Dedifferentiated amniotic fluid mesenchymal stem cell (primary cell): Measurements from ENCODE around the gene PAFAH2.
"Not testable (repeated sequence)": the region's sequence is repeated elsewhere in the genome, so short reads cannot be mapped to it uniquely, and the experiment has no call there.

Experiments used
- DNase-seq: peaks from one replicate; pipeline ENCODE4 v3.0.0-alpha.2; 2016; ENCODE audit errors: extremely low spot score

Gene PAFAH2

DNA sequence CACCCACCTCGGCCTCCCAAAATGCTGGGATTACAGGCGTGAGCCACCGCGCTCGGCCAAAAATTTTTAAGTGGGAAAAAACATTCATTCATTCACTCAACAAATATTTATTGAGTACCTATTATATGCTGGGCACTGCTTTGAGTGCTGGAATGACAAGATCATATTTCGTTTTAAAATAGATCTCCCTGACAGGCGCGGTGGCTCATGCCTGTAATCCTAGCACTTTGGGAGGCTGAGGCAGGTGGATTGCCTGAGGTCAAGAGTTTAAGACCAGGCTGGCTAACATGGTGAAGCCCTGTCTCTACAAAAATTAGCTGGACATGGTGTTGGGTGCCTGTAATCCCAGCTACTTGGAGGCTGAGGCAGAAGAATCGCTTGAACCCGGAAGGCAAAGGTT, 11.1 kb downstream of the PAFAH2 start:
- not testable (repeated sequence) for DNase-seq

DNA sequence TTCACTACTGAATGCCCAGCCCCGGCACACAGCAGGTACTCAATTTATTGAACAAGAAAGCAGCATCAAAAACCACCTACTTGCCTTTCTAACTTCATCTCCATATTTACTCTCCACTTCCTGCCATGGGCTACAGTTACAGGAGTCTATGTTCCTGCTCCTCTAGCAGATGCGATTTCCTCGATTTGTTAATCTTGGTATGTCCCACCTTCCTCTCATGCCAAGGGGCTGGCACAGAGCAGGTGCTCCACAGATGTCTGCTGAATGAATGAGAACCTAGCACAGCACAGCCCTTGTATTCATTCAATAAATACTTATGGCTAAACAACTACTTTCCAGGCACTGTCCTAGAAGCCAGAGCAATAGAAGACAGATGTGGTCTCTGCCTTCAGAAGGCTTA, 12.2 kb downstream of the PAFAH2 start:
- DNase-seq: no peak

DNA sequence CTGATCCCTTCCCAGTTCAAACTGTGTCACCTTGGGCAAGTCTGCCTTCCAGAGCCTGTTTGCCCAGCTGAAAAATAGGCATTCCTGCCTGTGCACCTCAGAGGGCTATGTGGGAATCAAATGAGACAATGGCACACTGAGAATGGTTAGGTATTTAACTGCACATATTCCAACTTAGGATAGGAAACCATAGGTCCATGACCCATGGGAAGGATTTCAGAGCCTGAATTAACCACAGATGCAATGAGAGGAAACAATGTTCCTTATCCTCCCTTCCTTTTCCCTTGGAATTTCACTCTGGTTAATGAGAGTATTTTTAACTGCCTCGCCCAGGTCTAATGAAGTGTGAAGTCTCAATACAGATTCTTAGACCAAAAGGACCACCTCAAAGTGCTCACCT, 12.7 kb downstream of the PAFAH2 start:
- no peak for DNase-seq

DNA sequence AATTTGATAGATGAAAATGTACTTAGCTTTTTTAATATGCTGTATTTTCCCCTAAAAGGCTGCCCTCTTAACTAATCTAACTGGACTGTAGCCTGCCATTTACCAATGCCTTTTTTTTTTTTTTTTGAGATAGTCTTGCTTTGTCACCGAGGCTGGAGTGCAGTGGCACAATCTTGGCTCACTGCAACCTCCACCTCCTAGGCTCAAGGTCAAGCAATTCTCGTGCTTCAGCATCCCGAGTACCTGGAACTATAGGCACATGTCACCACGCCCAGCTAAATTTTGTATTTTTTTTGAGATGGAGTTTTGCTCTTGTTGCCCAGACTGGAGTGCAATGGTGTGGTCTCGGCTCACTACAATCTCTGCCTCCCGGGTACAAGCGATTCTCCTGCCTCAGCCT, 18.7 kb downstream of the PAFAH2 start:
- no peak for DNase-seq

DNA sequence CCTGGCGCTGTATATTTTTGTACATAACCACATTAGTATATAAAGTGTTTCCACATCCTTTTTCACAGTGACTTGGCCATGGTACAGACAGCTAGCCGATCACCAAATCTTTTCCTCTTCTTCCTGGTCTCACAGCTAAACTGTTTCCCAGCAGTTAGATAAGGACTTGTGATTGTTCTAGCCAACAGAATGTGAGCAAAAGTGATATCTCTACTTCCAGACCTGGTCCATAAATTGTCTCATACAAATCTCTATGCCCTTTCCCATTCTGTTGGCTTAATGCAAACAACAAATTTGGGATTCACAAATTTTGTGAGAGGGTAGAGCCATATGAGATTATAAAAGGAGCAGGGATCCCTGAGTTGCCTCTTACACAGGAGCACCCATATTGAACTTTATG, 19.5 kb downstream of the PAFAH2 start:
- no peak for DNase-seq

DNA sequence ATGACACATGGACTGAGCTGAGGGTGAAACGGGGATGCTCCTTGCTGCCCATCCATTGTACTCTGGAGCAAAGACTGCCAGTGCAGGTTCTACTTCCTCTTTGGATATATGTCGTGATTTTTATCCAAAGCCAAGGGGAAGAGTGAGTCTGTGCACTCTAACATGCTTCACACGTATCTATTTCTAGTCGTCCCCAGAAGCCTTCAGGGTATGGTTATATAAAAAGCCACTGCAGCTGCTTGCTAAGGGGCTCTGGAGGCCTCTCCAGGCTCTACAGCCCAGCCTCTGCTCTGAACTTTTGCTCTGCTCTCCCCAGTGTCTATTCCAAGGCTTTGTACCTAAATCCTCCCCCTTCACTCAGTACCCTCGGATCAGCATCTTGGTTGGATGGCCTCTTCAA, 20.1 kb downstream of the PAFAH2 start:
- DNase-seq: no peak

DNA sequence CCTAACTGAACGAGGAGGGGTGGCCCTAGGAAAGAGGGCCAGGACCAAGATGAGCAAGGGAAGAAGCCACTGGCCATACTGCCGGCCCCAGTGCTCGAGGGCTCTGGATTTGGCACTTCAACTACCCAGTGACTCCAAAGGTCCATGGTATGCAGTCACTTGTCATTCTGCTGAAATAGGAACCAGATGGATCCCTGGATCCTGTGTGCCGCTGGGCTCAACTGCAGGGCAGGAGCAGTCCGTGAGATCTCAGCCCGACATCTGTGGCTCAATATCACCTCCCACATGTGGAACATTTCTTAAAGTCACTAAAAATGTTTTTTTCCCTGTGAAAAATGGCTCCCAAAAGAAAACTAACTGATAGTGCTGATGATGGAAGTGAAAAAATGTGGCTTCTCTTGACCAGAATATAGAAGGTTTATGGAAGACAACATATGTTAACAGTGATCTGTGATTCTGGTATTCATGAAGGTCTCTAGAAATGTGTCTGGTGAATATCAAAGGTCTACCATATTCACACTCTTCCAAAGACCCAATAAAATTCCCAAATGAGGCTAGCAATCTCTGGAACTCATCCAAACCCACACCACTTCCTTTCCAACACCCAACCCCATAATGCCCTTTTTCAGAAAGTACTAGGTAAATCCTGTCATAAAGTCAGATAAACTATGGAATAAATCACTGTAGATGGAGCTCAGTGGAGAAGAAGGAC, 24.1 kb downstream of the PAFAH2 start:
- no peak for DNase-seq

DNA sequence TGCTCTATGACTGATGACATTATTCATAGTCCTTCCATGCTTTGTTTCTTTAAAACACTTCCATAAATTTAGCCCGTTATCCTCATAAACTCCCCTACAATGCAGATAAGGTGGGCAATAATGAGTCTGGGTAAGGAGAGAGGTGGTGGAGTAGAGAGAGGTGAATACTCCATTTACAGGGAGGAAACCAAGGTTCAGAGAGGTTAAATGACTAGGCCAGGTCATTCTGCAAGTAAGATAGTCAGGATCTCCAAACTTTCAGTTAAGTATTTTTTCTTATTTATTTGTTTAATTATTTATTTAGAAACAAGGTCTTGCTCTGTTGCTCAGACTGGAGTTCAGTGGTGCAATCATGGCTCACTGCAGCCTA, 26.1 kb downstream of the PAFAH2 start:
- no peak for DNase-seq

DNA sequence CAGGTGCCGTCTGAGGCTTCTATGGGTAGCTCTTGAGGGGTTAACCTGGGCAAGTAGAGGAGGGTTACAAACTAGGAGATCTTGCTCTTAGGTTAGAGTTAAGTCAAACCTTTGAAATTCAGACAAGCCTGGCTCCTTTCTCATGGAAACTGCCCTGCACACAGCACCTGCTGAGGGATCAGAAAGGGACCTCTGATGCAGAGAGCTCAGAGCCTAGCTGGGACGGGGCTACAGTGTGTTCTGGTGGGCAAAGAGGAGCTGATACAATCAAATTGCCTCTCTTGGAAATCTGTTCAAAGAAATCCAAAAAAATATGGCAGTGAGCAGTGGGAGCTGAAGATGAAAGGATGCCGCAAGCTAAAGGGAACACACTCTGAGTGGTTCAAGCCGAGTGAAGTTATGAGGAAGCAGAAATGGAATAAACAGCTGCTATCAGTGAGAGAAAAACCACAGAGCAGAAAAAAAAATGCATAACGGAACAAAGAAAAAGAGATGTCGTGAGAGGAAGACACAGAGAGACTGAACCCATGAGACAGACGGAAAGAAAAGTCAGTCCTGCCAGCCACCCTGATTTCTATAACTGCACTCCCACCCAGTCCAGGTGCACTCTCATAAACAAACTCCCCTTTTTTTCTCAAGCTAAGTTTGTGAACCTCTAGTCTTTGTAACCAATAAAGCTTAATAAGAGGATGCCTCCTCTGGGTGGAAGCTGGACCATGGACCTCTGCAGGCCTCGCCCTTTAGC, 26.6 kb downstream of the PAFAH2 start:
- no peak for DNase-seq

DNA sequence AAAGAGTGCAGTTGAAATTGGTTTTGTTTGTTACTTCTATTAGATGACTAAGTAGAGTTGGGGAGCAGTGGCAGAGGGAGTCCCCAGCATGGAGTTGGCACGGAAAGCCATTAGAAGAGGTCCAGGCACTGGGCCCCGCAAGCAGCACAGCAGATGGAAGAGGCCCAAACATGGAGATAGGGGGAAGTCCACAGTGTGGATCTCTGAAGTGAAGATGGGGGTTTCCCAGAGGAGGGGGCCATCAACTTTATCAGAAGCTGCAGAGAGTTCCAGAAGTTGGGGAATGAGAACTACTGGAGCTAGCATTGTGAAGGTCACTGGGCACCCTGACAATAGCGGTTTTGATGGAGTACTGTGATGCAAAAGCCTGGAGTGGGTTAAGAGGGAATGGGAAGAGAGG, 30.6 kb downstream of the PAFAH2 start:
- DNase-seq: no peak

DNA sequence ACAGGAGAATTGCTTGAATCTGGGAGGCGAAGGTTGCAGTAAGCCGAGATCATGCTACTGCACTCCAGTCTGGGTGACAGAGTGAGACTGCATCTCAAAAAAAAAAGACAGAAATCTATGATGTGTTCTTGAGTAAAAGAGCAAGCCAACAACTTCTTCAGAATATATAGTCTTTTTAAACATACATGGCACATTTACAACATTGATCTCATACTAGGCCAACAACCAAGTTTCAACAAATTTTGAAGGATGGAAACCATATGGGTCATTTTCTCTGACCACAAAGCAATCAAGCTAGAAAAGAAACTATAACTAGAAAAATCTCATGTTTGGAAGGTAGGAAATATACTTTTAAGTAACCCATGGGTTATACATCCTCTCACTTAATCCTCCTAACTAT, 38.3 kb downstream of the PAFAH2 start:
- DNase-seq: no peak

DNA sequence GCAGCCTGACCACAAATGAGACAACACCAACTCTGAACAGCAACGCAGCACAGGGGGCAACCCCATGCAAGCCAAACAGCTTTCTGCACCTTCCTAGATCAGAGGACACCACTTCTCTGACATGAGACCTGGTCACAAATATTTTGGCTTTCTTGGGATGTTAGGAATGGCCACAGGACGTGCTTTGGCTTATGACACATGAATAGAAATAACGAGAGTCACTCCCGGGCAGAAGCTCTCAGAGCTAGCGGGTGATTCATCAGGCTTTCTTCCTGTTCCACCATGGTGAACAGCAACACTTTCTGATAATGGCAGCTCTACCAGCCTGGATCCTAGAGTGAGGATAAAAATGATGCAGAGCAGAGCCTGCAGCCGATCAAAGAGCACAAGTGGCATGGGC, 39.4 kb downstream of the PAFAH2 start:
- DNase-seq: no peak

DNA sequence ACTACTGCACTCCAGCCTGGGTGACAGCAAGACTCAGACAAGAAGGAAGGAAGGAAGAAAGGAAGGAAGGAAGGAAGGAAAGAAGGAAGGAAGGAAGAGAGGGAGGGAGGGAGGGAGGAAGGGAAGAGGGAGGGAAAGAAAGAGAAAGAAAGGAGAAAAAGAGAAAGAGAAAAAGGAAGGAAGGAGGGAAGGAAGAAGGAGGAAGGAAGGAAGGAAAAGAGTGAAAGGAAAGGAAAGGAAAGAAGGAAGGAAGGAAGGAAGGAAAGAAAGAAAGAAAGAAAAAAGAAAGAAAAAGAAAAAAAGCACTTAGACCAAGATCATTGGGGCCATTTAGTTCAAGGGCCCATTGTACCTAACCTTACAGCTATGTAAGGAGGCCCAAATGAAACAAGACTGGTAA, 42.3 kb downstream of the PAFAH2 start:
- no peak for DNase-seq

DNA sequence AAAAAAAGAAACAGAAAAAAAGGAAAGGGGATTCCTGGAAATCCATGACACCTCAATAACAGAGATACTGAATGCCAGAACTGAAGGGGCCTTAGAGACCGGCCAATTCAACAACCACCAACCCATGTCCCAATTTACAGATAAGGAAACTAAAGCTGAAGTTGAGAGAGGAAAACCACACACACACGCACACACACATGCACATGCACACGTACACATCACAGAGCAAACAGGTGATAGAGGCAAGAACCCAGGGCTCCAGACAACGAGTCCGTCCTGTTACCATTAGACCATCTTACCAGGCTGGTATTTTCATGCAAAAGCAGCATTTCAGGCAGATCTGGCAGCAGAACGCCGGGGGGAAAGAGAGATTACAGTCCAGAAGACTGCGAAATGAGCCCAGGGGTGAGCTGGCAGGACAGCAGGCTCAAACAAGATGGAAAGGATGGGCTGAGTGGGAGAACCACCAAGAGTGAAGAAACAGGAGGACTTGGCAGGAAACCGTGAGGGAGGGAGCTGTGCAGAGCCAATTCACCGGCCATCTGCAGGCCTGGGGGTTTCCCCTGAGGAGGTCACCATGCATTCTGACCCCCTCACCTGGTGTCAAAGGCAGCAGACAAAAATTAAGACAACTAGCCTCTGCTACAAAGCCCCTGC, 43.5 kb downstream of the PAFAH2 start:
- DNase-seq: no peak

DNA sequence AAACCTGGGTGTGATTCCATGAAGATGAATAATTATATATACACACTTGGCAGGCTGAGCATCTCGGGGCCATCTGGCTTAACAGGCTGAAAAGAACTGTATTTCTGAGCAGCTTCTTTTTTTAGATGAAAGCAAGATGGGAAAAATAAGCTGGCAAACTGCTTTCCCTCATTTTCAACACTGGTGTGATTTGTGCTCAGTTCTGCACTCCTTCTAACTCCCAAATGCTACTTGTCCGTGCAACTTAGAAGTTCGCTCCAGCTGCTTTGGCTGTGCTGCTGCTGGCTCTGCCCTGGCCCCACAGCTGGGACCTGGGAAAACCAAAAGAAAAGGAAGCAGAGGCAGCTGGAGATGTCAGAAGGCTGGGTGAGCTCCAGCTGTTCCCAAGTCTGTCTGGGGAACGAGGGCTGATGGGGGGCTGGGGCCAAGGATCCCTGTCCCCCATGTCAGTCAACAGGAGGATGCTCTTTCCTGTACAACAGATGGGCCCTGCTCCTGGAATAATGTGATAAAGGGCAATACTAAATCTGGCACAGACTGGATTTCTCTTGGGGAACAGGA, 44.9 kb downstream of the PAFAH2 start:
- no peak for DNase-seq

DNA sequence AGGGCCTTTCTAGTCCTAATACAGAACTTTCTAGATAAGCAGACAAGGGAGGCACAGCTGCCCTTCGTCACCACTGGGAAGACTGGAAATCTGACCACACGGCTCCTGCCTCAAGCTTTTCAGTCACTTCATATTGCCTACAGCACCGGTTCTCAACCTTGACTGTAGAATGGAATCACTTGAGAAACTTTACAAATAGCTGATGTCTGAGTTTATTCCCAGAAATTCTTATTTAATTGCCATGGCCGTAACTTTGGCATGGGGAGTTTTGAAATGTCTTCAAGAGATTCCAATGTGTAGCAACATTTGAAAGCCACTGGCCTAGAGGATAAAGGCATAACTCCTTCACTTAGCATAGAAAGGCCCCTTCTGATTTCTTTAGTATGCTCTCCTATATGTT, 49.2 kb downstream of the PAFAH2 start:
- no peak for DNase-seq

DNA sequence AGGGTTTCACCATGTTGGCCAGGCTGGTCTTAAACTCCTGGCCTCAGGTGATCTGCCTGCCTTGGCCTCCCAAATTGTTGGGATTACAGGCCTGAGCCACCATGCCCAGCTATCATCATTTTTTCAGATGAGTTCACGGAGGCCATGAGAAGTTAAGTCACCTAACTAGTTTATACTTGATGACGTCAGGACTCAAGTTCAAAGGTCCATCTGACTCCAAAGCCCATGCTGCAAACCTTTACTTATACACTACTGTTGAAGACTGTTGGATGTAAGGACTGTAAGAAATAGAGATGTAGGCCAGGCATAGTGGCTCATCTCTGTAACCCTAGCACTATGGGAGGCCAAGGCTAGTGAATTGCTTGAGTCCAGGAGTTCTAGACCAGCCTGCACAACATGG, 50.8 kb downstream of the PAFAH2 start:
- no peak for DNase-seq

DNA sequence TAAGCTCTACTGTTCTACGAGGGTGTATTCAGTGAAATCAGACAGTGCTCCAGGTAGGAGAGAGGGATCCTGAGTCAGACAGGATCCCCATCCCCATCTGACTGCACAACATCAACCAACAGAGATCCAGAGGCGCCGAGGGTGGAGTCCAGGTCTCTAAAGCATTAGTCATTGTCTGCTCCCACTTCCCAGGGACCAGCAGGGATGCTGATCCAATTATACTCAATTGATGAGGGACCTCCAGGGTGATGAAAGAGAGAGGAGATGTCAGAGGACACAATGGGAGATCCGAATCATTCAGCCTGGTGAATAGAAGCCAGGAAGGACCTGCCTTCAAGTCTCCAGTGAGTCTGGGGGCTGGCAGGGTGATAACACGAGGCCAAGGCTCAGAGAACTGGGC, 52.1 kb downstream of the PAFAH2 start:
- DNase-seq: no peak

DNA sequence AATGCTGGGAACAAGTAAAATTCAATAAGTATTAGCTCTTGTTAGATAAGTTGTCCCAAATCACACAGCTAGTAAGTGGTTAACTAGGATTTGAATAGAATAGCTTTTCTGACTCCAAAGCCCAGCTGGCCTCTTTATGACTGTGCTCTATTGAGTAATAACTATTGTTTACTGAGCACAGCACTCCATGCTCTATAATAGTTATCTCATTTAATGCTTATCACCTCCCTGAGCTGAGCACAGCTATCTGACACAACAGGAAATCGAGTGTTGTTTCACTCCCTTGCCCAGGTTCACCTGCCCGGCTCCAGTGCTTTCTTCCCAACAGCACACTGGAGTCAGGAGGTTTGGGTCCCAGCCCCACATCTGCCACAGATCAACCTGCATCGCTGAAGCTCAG, 52.9 kb downstream of the PAFAH2 start:
- no peak for DNase-seq

DNA sequence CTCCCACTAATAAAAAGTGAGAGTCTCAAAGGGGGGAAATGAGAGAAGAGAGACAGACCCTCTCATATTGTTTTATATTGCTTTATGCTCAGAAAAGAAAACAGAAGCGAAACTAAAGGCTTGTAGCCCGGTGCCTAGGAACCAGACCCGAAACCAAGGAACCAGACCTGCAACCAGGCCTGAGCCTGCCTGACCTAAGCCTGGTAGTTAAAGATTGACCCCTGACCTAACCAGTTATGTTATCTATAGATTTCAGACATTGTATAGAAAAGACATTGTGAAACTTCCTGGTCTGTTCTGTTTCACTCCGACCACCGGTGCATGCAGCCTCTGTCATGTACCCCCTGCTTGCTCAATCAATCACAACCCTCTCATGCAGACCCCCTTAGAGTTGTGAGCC, 54.4 kb downstream of the PAFAH2 start:
- not testable (repeated sequence) for DNase-seq

DNA sequence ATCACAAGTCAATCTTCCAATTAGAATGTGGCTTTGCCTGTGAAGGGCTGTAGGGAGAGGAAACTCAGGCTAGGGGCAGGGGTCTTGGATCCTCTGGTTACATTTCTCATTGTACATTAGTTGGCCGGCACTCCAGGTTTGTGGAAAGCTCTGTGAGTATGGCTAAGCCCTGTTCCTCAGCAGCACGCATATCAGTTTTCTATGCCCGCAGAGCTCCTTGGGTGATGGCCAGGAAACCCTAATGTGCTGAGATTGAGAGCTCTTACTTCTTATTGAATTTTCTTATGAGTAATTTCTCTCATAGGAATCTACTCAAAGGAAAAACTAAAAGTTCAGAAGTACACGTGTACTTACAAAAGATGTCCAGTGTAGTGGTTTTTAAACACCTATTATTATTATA, 60.9 kb downstream of the PAFAH2 start:
- no peak for DNase-seq

DNA sequence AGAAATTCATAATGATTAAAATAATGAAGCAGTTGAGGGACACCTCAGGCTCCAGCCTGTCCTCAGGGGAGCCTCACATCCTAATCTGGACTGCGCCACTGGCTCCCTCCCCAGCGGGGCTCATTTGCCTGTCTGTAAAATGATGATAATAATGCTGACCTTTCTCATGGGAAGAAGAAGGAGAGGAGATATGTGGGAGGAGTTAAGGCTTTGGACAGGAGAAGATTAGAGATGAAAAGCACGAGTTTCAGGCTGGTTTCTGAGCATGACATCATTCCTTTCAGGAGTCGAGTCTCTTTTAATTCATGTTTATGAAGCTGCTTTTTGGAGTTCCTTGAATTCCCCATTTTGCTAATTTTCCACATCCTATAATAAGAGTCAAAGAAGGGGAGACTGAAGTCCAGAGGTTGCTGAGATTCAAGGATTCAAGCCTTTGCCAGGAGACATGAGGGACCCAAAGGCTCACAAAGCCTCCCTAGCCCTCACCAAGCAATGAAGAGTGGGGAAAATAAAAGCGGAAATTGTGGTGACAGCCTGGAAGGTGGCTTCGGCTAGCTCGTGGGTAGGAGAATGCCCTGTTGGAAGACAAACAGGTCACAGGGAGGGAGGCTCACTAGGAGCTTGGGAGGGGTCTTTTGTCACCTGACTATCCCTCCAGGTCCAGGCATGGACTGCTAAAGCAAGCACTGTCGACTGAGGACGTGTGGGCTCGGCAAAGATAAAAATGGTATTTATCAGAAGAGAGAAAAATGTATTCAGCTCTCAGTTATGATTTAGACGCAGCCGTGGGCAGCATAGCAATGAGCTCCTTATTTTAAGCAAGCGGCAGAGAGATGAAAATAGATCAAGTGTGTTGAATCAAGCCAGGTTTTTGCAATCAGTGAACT, 64.1 kb downstream of the PAFAH2 start:
- no peak for DNase-seq
